SK-N-SH (cell line): ENCODE results near the gene TMOD2.

Experiments
- CHD2 ChIP-seq: fragments of 150-350 bp; IDR thresholded peaks from 2 replicates; pipeline ENCODE4 v1.6.1; 2018; ENCODE audit warnings: low read length; ENCODE audit not compliant: partially characterized antibody
- CTCF ChIP-seq: fragments of 200-600 bp; sonication (generic); IDR thresholded peaks from 2 replicates; pipeline ENCODE4 v1.6.1; 2017; ENCODE audit warnings: antibody characterized with exemption, mild to moderate bottlenecking, moderate library complexity
- ELF1 ChIP-seq: IDR thresholded peaks from 2 replicates; pipeline ENCODE4 v1.4.0; 2012
- FOXM1 ChIP-seq: IDR thresholded peaks from 2 replicates; pipeline ENCODE4 v1.4.0; 2012; ENCODE audit warnings: low read depth, mild to moderate bottlenecking
- JUND ChIP-seq: IDR thresholded peaks from 2 replicates; pipeline ENCODE4 v1.4.0; 2012
- PBX3 ChIP-seq: IDR thresholded peaks from 2 replicates; pipeline ENCODE4; 2012
- RAD21 ChIP-seq: IDR thresholded peaks from 2 replicates; pipeline ENCODE4 v1.6.1; 2012; ENCODE audit warnings: mild to moderate bottlenecking, low read length
- REST ChIP-seq: IDR thresholded peaks from 2 replicates; pipeline ENCODE4 v1.6.1; 2012; ENCODE audit warnings: mild to moderate bottlenecking, low read depth, low read length, moderate library complexity
- RFX5 ChIP-seq: IDR thresholded peaks from 2 replicates; pipeline ENCODE4 v1.6.1; 2012; ENCODE audit warnings: mild to moderate bottlenecking, improper control_type of control experiment, low read length
- RXRA ChIP-seq: IDR thresholded peaks from 2 replicates; pipeline ENCODE4 v1.4.0; 2012; ENCODE audit warnings: low read depth, mild to moderate bottlenecking, borderline replicate concordance
- USF2 ChIP-seq: fragments of 150-350 bp; IDR thresholded peaks from 2 replicates; pipeline ENCODE4 v1.6.1; 2017; ENCODE audit warnings: antibody characterized with exemption, low read length, low read depth, borderline replicate concordance

GRCh38 chr15:51768018-51768417 is 16.6 kb downstream of the TMOD2 start:
- no peak for TF ChIP-seq ELF1
- TF ChIP-seq CHD2, result no peak
- no peak for TF ChIP-seq REST
- TF ChIP-seq CTCF, result no peak
- TF ChIP-seq PBX3, result no peak
- TF ChIP-seq RAD21, result no peak
- TF ChIP-seq JUND, result no peak
- no peak for TF ChIP-seq FOXM1
- TF ChIP-seq RXRA, result no peak
- no peak for TF ChIP-seq USF2
- no peak for TF ChIP-seq RFX5
